GM15510 (cell line): ENCODE measurements around the gene BHLHE40.
A peak's percentile ranks its signal among the peaks of the same experiment; 100 is the strongest.

Experiments used
- POLR2A ChIP-seq: IDR thresholded peaks from 3 replicates; pipeline ENCODE4 v1.6.1; 2011; ENCODE audit warnings: borderline replicate concordance; ENCODE audit not compliant: insufficient read length; ENCODE audit errors: extremely low read depth

BHLHE40 gene

DNA sequence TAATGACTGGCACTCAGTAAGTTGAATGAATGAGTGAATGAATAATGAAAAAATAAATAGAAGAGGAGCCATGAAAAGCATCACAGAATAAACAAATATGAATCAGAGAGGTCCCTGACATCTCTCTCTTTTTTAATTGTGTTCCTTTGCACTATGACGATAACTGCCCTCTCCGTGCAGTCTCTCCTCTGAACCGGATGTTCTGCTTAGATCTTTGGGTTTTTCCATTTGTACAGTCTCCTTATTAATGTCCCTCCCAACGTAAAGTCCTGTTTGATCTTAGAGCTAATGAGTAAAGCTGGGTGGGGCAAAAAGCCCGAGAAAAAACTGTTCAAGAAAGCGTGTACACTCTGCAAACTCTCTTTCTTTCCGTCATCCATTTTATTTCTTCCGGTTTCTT lies 28.3 kb upstream of the BHLHE40 start:
- TF ChIP-seq POLR2A: no peak

DNA sequence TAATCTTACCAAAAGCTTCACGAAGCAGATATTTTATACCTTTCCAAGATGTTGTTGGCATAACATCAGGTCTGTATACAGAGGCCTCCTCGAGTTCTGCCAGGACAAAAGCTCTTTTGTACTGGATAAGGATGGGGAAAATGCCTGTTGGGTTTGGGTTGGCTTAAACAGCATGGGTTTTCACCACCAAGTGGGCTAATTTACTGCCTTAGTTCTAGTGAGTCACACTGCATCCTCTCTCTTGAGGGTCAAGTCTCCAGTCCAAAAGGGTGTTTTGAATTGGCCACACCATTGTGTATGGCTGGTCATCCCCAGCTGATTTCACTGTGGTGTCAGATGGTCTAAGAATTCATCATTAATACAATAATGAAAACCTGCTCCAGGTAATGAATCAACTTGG lies 26.1 kb upstream of the BHLHE40 start:
- no peak for TF ChIP-seq POLR2A

DNA sequence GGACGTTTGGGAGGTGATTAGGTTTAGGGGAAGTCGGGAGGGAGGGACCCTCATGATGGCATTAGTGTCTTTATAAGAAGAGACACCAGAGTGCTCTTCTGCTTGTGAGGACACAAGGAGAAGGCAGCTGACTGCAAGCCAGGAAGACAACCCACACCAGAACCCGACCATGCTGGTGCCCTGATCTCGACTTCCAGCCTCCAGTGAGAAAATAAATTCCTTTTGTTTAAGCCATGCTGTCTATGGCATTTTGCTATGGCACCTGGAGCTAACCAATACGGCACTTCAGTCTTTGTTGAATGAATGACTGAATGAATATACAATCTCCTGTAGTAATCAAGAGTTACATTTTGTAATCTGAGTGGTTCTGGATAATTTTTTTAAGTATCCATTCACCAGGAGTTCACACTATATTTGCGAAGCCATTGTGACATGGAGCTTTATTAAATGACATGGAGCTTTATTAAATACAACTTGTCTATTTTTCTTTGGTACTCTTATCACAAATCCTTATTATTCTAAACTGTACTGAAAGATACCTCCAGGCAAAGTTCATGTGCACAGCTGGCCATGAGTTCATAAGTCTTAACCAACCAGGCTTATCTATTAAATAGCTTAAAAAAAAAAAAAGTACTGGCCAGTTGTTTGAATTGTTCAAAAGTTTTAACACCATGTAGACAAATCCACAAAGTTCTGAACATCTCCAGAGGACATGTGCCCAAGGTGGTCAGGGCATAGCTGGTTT lies 24.8 kb upstream of the BHLHE40 start:
- TF ChIP-seq POLR2A: no peak

DNA sequence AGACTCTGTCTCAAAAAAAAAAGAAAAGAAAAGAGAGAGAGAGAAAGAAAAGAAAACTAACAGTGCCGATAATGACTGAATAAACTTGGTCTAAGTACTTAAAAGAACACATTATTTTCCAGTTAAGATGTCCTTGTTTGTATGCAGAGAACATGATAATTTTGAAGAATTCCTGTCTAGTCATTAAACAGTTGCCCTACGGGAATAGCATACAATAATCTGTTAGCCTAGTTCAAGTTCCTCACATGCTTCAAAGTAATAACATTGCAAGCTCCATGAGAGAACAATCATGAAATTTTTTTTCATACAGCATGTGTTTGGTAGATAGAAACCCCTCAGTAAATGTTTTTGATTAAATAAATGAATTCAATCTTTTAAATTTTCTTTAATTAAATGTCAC lies 23.1 kb upstream of the BHLHE40 start:
- no peak for TF ChIP-seq POLR2A

DNA sequence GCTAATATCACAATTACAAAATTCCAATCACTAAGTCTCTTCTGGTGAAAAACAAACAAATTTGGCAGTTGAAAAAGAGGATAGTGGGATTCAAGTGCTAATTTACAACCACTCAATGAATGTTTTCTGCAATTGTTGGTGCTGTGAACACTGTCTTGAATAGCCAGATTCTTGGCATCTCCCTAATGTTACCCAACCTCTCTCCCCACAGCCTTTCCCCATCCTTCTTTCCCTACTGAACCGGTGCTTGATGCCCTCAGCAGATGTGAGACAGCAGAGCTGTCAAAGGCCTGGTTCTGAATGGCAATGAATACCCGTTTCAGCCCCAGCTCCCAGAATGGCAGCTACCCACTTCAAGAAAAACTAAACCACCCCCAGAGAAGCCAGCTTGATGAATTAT lies 22.5 kb upstream of the BHLHE40 start:
- TF ChIP-seq POLR2A: no peak

DNA sequence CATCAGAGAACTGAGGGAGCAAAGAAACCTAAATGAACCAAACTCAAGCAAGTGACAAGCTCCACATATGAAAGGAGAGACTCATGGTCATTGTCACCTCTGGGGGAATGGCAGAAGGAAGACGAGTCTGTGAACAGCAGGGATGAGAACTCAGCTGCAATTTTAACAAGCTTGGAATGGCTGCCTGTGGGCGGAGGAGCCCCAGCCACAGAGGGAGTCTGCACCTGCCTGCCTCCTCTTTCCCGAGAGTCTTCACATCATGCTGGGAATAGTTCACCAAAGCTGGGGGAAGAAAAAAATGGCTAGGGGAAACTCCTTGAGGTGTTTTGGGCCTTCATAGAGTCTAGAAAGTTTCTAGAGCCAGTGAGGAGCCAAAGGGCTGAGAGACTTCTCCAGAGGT lies 21.3 kb upstream of the BHLHE40 start:
- no peak for TF ChIP-seq POLR2A

DNA sequence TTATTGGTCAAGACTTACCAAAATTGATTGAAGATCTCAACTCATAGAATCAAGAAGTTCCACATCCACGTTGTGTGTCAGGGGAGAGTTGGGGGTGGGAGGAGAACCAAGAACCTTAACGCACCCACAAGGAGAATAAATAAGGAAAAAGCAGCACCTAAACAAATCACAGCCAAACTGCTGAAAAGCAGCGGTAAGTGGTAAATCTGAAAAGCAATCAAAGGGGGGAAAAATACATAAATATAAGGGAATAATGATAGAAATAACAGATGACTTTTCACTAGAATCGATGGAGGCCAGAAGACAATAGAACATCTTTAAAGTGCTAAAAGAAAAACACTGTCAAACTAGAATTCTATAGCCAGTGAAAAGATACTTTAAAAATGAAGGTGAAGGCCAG lies 20.1 kb upstream of the BHLHE40 start:
- TF ChIP-seq POLR2A: no peak

DNA sequence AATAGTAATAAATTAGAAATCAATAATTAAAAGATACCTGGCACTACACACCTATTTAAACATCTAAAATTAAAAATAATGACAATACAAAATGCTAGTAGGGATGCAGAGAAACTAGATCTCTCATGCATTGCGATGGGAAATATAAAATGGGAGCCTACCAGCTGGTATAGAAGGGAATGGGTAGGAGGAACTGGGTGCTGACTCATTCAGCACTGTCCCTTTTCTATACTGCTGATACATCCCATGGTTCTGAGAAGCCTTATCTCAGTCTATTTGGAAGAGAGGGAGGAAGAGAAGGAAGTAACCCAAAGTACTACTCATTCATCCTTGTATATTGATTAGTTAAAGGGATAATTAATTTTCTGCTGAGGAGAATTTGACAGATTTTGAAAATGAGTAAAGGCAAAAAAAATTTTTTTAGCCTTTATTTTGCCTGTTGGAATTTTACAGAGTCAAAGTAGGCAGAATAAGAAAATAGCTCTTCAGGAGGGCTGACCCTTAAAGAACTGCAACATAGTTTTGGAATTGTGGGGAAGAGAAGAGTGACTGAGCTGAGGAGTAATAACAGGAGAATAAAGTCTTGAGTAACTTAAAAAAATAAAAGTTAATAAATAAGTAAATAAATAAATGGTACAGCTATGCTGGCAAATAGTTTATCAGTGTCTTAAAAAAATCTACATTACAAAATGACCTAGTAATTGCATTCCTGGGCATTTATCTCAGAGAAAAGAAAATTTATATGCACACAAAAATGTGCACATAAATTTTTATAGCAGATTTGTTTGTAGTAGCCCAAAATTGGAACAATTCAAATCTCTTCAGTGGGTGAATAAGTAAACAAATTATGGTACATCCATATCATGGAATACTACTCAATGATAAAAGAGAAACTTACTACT lies 15.3 kb upstream of the BHLHE40 start:
- TF ChIP-seq POLR2A: no peak

DNA sequence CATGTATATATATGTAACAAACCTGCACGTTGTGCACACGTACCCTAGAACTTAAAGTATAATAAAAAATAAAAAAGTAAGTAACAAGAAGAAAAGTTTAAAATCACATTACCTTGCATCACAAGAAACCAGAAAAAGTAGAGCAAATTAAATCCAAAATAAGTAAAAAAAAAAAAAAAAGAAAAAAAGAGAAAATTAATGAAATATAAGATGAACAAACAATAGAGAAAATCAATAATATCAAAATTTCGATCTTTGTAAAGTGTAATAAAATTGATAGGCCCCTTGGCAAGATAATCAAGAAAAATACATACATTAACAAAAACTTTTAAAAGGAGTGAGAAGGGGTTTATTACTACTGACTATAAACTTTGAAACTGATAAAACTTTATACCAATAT lies 7.4 kb upstream of the BHLHE40 start:
- no peak for TF ChIP-seq POLR2A

DNA sequence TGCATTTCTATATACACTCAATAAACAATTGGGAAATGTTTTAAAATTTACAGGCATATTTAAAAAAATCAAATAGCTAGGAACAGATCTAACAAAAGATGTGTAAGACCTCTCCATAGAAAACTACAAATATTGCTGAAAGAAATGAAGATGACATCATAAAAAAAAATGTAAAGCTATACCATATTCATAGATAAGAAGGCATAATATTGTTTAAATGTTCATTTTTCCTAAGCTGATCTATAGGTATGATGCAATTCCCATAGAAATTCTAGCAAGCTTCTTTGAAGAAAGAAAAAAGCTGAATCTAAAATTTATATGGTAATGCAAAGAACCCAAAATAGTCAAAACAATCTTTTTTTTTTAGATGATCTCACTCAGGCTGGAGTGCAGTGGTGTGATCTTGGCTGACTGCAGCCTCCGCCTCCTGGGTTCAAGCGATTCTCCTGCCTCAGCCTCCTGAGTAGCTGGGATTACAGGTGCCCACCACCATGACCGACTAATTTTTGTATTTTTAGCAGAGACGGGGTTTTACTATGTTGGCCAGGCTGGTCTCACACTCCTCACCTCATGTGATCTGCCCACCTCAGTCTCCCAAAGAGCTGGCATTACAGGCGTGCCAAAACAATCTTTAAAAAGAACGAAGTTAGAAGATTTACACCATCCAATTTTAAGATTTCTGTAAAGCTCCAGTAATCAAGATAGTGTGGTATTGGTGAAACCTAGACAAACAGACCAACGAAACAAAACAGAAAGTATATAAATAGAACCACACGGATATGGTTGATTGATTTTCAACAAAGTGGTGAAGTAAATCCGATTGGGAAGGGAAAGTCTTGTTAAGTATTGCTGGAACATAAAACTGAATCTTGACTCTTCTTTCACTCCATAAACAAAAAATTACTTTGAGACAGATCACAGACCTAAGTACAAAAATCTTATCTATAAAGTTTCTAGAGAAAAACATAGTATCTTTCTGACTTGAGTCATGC lies 6.3 kb upstream of the BHLHE40 start:
- no peak for TF ChIP-seq POLR2A

DNA sequence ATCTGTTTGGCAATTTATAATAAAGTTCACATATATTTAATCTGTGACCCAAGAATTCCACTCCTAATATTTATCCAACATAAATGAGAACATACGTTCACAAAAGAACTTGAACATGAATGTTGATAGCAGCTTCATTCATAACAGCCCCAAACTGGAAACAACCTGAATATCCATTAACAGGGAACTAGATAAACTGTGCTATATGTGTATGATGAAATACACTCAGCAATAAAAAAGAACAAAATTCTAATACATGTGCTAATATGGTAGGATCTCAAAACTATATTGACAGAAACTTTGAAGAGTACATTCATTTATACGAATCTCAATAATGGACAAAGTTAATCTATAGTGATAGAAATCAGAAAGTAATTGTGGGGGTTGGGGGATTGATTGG lies 5.1 kb upstream of the BHLHE40 start:
- no peak for TF ChIP-seq POLR2A

DNA sequence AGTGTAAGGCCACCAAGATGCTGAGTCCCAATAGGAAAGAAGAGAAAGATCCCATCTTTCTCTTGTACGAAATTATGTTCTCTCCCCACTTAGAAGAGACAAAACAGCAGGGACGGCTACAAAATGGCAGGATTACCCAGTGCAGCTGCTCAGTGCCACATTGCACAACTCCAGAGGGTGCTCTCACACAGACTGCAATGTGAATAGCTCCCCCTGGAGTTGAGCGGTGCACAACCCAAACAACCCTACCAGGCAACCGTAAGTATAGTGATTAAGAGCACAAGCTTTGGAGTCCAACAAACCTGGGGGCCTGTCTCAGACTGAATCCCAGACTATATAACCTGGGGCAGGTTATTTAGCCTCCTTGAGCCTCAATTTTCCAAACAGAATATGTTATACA lies 3.1 kb upstream of the BHLHE40 start:
- no peak for TF ChIP-seq POLR2A

DNA sequence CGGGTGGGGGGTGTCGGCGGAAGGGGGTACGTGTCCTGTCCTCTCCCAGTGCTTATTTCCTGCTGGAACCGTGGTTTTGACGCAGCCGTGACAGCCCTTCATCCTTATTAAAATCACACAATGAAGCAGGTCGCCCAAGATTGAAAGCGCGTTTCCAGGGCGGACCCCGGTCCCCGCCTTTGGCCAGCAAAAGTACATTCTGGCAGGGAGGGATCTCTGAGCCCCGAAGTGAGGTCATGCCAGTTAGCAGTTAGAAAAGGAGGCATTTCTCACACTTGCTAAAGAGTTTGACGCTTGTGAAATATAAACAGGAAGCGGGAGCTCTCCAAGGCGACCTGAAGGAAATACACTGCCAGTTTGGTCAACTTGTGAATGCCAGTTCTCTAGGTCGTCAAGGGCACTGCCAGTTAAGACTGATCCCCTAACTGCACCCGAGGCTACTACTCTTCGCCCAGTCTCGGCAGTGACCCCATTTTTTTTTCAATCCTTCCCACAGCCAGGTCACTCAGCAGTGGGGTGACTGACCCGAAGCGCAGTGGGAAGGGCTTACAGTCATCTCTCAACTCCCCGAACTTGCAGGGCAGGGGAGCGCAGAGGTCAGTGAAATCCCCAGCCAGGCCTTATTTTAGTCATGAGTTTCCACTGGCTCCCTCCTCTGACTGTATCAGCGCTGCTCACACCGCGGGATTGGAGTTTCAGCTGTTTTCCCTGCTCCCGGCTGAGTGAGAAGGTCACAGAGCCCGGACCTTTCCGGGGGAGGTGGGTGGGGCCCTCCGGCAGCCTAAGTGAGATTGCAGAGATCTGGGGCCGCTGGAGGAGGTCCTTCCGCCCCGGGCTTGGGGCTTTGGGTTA lies 2.0 kb upstream of the BHLHE40 start:
- TF ChIP-seq POLR2A: peak; percentile 32

DNA sequence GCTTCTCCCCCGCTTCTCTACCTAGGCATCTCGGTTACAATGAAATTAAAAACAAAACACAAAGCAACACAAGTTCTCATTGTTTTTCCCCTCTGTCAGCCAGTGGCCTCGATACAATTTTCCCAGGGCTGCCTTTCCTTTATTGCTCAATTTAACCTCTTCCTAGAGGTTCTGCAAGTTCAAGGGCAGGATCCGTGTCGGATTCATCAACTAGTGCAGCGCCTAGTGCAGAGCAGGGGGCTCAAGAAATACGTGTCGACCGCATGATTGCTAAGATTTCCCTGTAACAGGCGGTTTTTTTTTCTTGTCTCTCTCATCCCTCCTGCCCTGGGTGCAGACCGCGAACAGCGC lies 1.4 kb upstream of the BHLHE40 start:
- TF ChIP-seq POLR2A: no peak
